ENCODE results near the gene LRBA.

LRBA gene

GRCh38 chr4:150451883-150452282 lies 563.2 kb downstream of the LRBA start:
- Histone ChIP-seq H3F3A (ENCODE audit: insufficient read depth, low read length) (no peaks in the 10 kb centered on the region), H3K9me3 (replicated peaks; ENCODE audit: insufficient read depth, low read length) (no peaks in the 10 kb centered on the region), H3K27ac (ENCODE audit: low read length) (no peak overlapping the region), H2AFZ (ENCODE audit: low read length) (no peak overlapping the region), H4K20me1 (ENCODE audit: insufficient read depth, low read length) (no peaks in the 10 kb centered on the region), H3K4me1 (ENCODE audit: low read length) (no peaks in the 10 kb centered on the region), H3K79me2 (ENCODE audit: low read length) (no peaks in the 10 kb centered on the region), H3K36me3 (replicated peaks; ENCODE audit: insufficient read depth, low read length) (no peaks in the 10 kb centered on the region), H3K4me2 (ENCODE audit: low read depth, low read length) (no peak overlapping the region), H3K27me3 (replicated peaks; ENCODE audit: insufficient read depth, low read length) (no peaks in the 10 kb centered on the region), H3K4me3 (ENCODE audit: low read length) (no peak overlapping the region), H3K9me2 (replicated peaks; ENCODE audit: insufficient read depth, low read length) (no peaks in the 10 kb centered on the region), H3K9ac (ENCODE audit: low read length) (no peak overlapping the region)
- DNase-seq = no peak
- TF ChIP-seq EZH2 (optimal IDR thresholded peaks at IDR 0.05; ENCODE audit: low read depth, low read length) (no peak), EZH2phosphoT487 (IDR thresholded peaks at IDR 0.05; ENCODE audit: low read length) (no peak), CTCF (IDR thresholded peaks at IDR 0.05; ENCODE audit: low read length) (no peak)

- Histone ChIP-seq H2AFZ (ENCODE audit: low read length) (no peak overlapping the region), H3K79me2 (ENCODE audit: low read length) (no peaks in the 10 kb centered on the region), H3K4me1 (ENCODE audit: low read length) (no peaks in the 10 kb centered on the region), H3K9me3 (replicated peaks; ENCODE audit: insufficient read depth, low read length) (no peaks in the 10 kb centered on the region), H3K4me3 (ENCODE audit: low read length) (no peak overlapping the region), H3K9me2 (replicated peaks; ENCODE audit: insufficient read depth, low read length) (no peaks in the 10 kb centered on the region), H3K36me3 (replicated peaks; ENCODE audit: insufficient read depth, low read length) (no peaks in the 10 kb centered on the region), H3K27ac (ENCODE audit: low read length) (no peak overlapping the region), H3K9ac (ENCODE audit: low read length) (no peak overlapping the region), H3K27me3 (replicated peaks; ENCODE audit: insufficient read depth, low read length) (no peaks in the 10 kb centered on the region), H4K20me1 (ENCODE audit: insufficient read depth, low read length) (no peaks in the 10 kb centered on the region), H3K4me2 (ENCODE audit: low read depth, low read length) (no peak overlapping the region), H3F3A (ENCODE audit: insufficient read depth, low read length) (no peaks in the 10 kb centered on the region)
- TF ChIP-seq EZH2phosphoT487 (IDR thresholded peaks at IDR 0.05; ENCODE audit: low read length) (no peak), EZH2 (optimal IDR thresholded peaks at IDR 0.05; ENCODE audit: low read depth, low read length) (no peak), CTCF (IDR thresholded peaks at IDR 0.05; ENCODE audit: low read length) (no peak)
- no peak for DNase-seq
Measured at GRCh38 chr4:150447356-150447755, 567.7 kb downstream of the LRBA start.

GRCh38 chr4:150439451-150439933 lies 575.6 kb downstream of the LRBA start:
- no peaks in the 10 kb centered on the region for H3K27me3 ChIP-seq (replicated peaks; ENCODE audit: insufficient read depth, low read length)
- H2AFZ ChIP-seq (ENCODE audit: low read length) = no peak overlapping the region
- no peak for DNase-seq
- H3K4me1 ChIP-seq (ENCODE audit: low read length) = no peaks in the 10 kb centered on the region
- TF ChIP-seq EZH2phosphoT487 (IDR thresholded peaks at IDR 0.05; ENCODE audit: low read length) (no peak), CTCF (IDR thresholded peaks at IDR 0.05; ENCODE audit: low read length) (no peak), EZH2 (optimal IDR thresholded peaks at IDR 0.05; ENCODE audit: low read depth, low read length) (no peak)
- H3F3A ChIP-seq (ENCODE audit: insufficient read depth, low read length) = no peaks in the 10 kb centered on the region
- no peaks in the 10 kb centered on the region for H3K9me3 ChIP-seq (replicated peaks; ENCODE audit: insufficient read depth, low read length)
- H3K79me2 ChIP-seq (ENCODE audit: low read length) = no peaks in the 10 kb centered on the region
- no peaks in the 10 kb centered on the region for H3K9me2 ChIP-seq (replicated peaks; ENCODE audit: insufficient read depth, low read length)
- no peak overlapping the region for H3K4me2 ChIP-seq (ENCODE audit: low read depth, low read length)
- H4K20me1 ChIP-seq (ENCODE audit: insufficient read depth, low read length) = no peaks in the 10 kb centered on the region
- H3K27ac ChIP-seq (ENCODE audit: low read length) = no peak overlapping the region
- no peak overlapping the region for H3K9ac ChIP-seq (ENCODE audit: low read length)
- H3K4me3 ChIP-seq (ENCODE audit: low read length) = no peak overlapping the region
- H3K36me3 ChIP-seq (replicated peaks; ENCODE audit: insufficient read depth, low read length) = no peaks in the 10 kb centered on the region

Measured in MM.1S (cell line).